Caco-2 (cell line): ENCODE results near the gene RPL28. TPM values are rescaled to one million over a fixed set of nuclear protein-coding genes. Genes with fewer than 3 reads are reported as not detected.

ENCODE experiments used
- BruUV-seq: library from RNA; stranded (reverse); fragments of 400-500 nt; replicated peaks from 2 replicates; lab custom pipeline; 2021; lab: Mats Ljungman, UMichigan
- CTCF ChIA-PET: fragments of 300-600 bp; sonication (Branson Sonifier 250); formaldehyde crosslinking; loops from one replicate; lab custom pipeline; 2022; ENCODE audit warnings: antibody characterized with exemption; lab: Charles Lee
- POLR2A ChIA-PET: fragments of 300-600 bp; sonication (Branson Sonifier 250); formaldehyde crosslinking; loops from one replicate; lab custom pipeline; 2022; ENCODE audit warnings: antibody characterized with exemption; lab: Charles Lee
- DNase-seq, 2 experiments: peaks; one replicate each; pipeline versions ENCODE4 v3.0.0 to v3.0.0-alpha.2; 2020 to 2022
- H3K27me3 ChIP-seq: replicated peaks from 2 replicates; pipeline ENCODE4 v1.6.0; 2011; ENCODE audit warnings: low read length; ENCODE audit not compliant: control insufficient read depth, insufficient read depth
- H3K36me3 ChIP-seq: 2 replicates; pipeline ENCODE4 v1.5.1; 2011; ENCODE audit warnings: low read length; ENCODE audit not compliant: control insufficient read depth, insufficient read depth
- H3K4me1 ChIP-seq: fragments of 250-450 bp; sonication (Bioruptor Pico); 2 replicates; pipeline ENCODE4 v1.5.1; 2020; ENCODE audit warnings: mild to moderate bottlenecking
- H3K4me3 ChIP-seq: 2 replicates; pipeline ENCODE4 v1.5.1; 2011; ENCODE audit warnings: low read depth, mild to moderate bottlenecking, control low read depth, low read length
- H3K9me3 ChIP-seq: fragments of 250-450 bp; sonication (Bioruptor Pico); 2 replicates; pipeline ENCODE4 v1.5.1; 2020; ENCODE audit warnings: mild to moderate bottlenecking, moderate library complexity
- H3K27ac Mint-ChIP-seq: one replicate; pipeline ENCODE4 v1.8.0; 2022; ENCODE audit warnings: mixed read lengths; ENCODE audit not compliant: unreplicated experiment
- H3K27me3 Mint-ChIP-seq: one replicate; pipeline ENCODE4 v1.8.0; 2022; ENCODE audit warnings: mixed read lengths; ENCODE audit not compliant: insufficient read depth, unreplicated experiment
- H3K36me3 Mint-ChIP-seq: one replicate; pipeline ENCODE4 v1.8.0; 2022; ENCODE audit warnings: mild to moderate bottlenecking, mixed read lengths; ENCODE audit not compliant: insufficient read depth, unreplicated experiment
- H3K4me1 Mint-ChIP-seq: one replicate; pipeline ENCODE4 v1.8.0; 2022; ENCODE audit warnings: low read depth, mixed read lengths; ENCODE audit not compliant: unreplicated experiment
- H3K4me3 Mint-ChIP-seq: one replicate; pipeline ENCODE4 v1.8.0; 2022; ENCODE audit warnings: mild to moderate bottlenecking, moderate library complexity, mixed read lengths; ENCODE audit not compliant: unreplicated experiment
- H3K9me3 Mint-ChIP-seq: one replicate; pipeline ENCODE4 v1.8.0; 2022; ENCODE audit warnings: mixed read lengths; ENCODE audit not compliant: unreplicated experiment
- CTCF ChIP-seq, 2 experiments: fragments of 200-600 bp in 1 of 2; IDR thresholded peaks; 1 replicate in 1 of 2; 2 replicates in 1 of 2; pipeline versions ENCODE4 v1.5.1 to v1.8.0; 2011 to 2022; ENCODE audit warnings: antibody characterized with exemption in 1 of 2, control low read depth in 1 of 2, inconsistent platforms in 1 of 2, low read depth in 1 of 2, low read length in 1 of 2, mild to moderate bottlenecking in 1 of 2, moderate library complexity in 1 of 2; ENCODE audit not compliant: insufficient read depth in 1 of 2, severe bottlenecking in 1 of 2, unreplicated experiment in 1 of 2
- intact Hi-C: fragments of 100-400 bp; cut with micrococcal nuclease; formaldehyde crosslinking; loops from one replicate; pipeline ENCODE4 v1.10.0; 2022; ENCODE audit not compliant: unreplicated experiment
- total RNA-seq: library from RNA; stranded (reverse); gene quantifications from 2 replicates; pipeline ENCODE4 v1.2.3, GENCODE V29; 2022

Gene RPL28
- total RNA-seq, 1 experiment from 2014 or later: 2,048 TPM

DNA sequence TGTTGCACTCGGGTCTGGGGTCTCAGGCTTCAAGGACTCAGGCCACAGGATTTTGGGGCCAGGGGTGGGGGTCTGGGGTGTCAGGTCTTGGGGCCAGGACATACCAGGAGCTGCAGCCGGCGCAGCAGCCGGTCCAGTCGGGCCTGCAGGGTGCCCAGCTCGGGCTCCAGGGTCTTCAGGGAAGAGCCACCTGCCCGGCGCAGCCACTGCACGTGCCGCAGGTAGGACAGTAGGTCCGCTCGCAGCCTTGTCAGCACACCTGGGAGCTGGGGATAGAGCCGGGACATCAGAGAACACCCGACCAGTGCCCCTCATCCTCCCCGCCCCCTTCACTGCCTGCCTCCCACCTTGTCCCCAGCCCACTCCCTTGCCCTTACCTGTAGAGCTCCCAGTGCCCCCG lies 17.6 kb upstream of the RPL28 start:
- POLR2A ChIA-PET: interaction anchor here (0.6 to 1.4 kb wide), 3 partner anchors 18 to 85 kb away, joined by 3 to 5 read pairs (median 3); partner anchors contain the start of genes BRSK1 and UBE2S
- Histone ChIP-seq H3K9me3 (no peaks in the 10 kb centered on the region), H3K36me3 (no peaks in the 10 kb centered on the region), H3K4me3 (no peak overlapping the region), H3K4me1 (peaks cover 16% of the 10 kb centered on the region), H3K27me3 (no peaks in the 10 kb centered on the region; the same call in none of the 2 replicates)
- Mint-ChIP-seq H3K27me3 (peaks cover 7% of the 10 kb centered on the region), H3K4me1 (peaks cover 21% of the 10 kb centered on the region), H3K36me3 (peaks cover 15% of the 10 kb centered on the region), H3K27ac (no peak overlapping the region), H3K9me3 (no peaks in the 10 kb centered on the region), H3K4me3 (no peak overlapping the region)
- intact Hi-C loops: no loop called here
- no peak for TF ChIP-seq CTCF (IDR thresholded peaks at IDR 0.05; ENCODE audit: insufficient read depth in 1 of 2, low read depth in 1 of 2, low read length in 1 of 2, severe bottlenecking in 1 of 2, unreplicated experiment in 1 of 2)
- no TSS peak for BruUV-seq
- CTCF ChIA-PET: interaction anchor here (0.6 kb wide), 1 partner anchor 76 kb away, joined by 3 read pairs; no protein-coding TSS in a partner anchor
- DNase-seq: no peak

GRCh38 chr19:55368701-55369563 lies 16.8 kb upstream of the RPL28 start:
- H3K4me3 Mint-ChIP-seq: peak overlapping the region; percentile 91
- no peak for TF ChIP-seq CTCF (IDR thresholded peaks at IDR 0.05; ENCODE audit: insufficient read depth in 1 of 2, low read depth in 1 of 2, low read length in 1 of 2, severe bottlenecking in 1 of 2, unreplicated experiment in 1 of 2)
- H3K4me3 ChIP-seq: peak overlapping the region; percentile 57
- peak in 1 of 2 experiments; percentile 70 for DNase-seq
- H3K36me3 Mint-ChIP-seq: peaks cover 20% of the 10 kb centered on the region
- H3K36me3 ChIP-seq: no peaks in the 10 kb centered on the region
- H3K27me3 ChIP-seq: no peaks in the 10 kb centered on the region; the same call in none of the 2 replicates
- H3K27me3 Mint-ChIP-seq: peaks cover 7% of the 10 kb centered on the region
- no TSS peak for BruUV-seq
- no peaks in the 10 kb centered on the region for H3K9me3 Mint-ChIP-seq
- no peaks in the 10 kb centered on the region for H3K9me3 ChIP-seq
- CTCF ChIA-PET: interaction anchor here (0.6 to 0.9 kb wide), 2 partner anchors 77 to 89 kb away, joined by 3 read pairs; partner anchors contain the start of gene HSPBP1
- POLR2A ChIA-PET: interaction anchor here (0.6 to 1.4 kb wide), 3 partner anchors 19 to 85 kb away, joined by 3 to 5 read pairs (median 3); partner anchors contain the start of genes BRSK1 and UBE2S
- intact Hi-C loops: no loop called here
- peaks cover 26% of the 10 kb centered on the region for H3K4me1 Mint-ChIP-seq
- H3K27ac Mint-ChIP-seq: no peak overlapping the region
- H3K4me1 ChIP-seq: peaks cover 22% of the 10 kb centered on the region

DNA sequence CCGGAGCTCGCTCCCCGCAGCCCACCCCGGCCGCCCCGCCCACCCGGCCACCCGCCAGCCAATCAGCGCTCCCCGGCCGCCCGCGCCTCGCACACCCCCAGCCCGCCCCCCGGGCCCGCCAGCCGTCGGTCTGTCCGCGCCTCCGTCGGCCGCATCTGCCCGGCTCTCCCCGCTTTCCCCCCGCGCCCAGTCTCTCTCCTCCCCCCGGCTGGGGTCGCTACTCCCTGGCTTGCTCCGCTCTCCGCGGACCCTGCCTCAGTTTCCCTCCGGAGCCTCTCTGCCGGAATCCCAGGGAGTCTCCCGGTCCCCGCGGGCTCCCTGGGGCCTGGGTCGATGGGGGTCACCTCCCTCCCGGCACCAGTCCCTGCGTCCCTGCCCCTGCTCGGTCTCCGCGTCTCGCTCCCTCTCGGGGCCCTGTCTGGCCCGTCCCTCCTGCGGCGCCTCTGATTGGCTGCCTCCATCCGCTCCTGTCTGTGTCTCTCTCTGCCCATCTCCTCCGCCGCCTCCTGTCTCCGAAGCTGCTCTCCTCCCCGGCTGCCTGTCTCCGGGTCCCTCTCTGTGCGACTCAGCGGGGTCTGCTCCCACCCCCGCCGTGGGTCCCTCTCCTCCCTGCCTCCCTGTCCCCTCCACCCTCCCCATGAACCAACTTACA lies 16.0 kb upstream of the RPL28 start:
- Mint-ChIP-seq H3K4me1 (peaks cover 28% of the 10 kb centered on the region), H3K4me3 (peak overlapping the region; percentile 91), H3K36me3 (peaks cover 23% of the 10 kb centered on the region), H3K9me3 (no peaks in the 10 kb centered on the region), H3K27me3 (peaks cover 7% of the 10 kb centered on the region), H3K27ac (peak overlapping the region; percentile 36)
- ChIA-PET CTCF (interaction anchor here (0.6 to 0.9 kb wide), 2 partner anchors 14 to 89 kb away, joined by 3 read pairs; partner anchors contain the start of gene HSPBP1), POLR2A (interaction anchor here (1.4 kb wide), 1 partner anchor 38 kb away, joined by 5 read pairs; the partner anchor contains the start of gene UBE2S)
- H3K4me3 ChIP-seq: peak overlapping the region; percentile 57
- no TSS peak for BruUV-seq
- peaks cover 28% of the 10 kb centered on the region for H3K4me1 ChIP-seq
- H3K9me3 ChIP-seq: no peaks in the 10 kb centered on the region
- intact Hi-C loops: no loop called here
- no peaks in the 10 kb centered on the region; the same call in none of the 2 replicates for H3K27me3 ChIP-seq
- TF ChIP-seq CTCF (IDR thresholded peaks at IDR 0.05; ENCODE audit: insufficient read depth in 1 of 2, low read depth in 1 of 2, low read length in 1 of 2, severe bottlenecking in 1 of 2, unreplicated experiment in 1 of 2): peak in 1 of 2 experiments; percentile 2
- peak; percentile 79 to 84 for DNase-seq
- H3K36me3 ChIP-seq: no peaks in the 10 kb centered on the region
